ENCODE data around the gene GPALPP1.

- TF ChIP-seq CTCF (conservative IDR thresholded peaks at IDR 0.05) = no peak
- TF ChIP-seq EZH2 (IDR thresholded peaks at IDR 0.05; ENCODE audit: low read depth) = no peak
These were observed 66.0 kb downstream of the GPALPP1 start for GRCh38 chr13:45055198-45055901.

All from PC-9 (cell line).